ENCODE results near the gene RNF123. TPM values are rescaled to one million over a fixed set of nuclear protein-coding genes. Genes with fewer than 3 reads are reported as not detected.

RNF123 gene
- total RNA-seq, 1 experiment from 2014 or later, result 71.9 TPM

DNA sequence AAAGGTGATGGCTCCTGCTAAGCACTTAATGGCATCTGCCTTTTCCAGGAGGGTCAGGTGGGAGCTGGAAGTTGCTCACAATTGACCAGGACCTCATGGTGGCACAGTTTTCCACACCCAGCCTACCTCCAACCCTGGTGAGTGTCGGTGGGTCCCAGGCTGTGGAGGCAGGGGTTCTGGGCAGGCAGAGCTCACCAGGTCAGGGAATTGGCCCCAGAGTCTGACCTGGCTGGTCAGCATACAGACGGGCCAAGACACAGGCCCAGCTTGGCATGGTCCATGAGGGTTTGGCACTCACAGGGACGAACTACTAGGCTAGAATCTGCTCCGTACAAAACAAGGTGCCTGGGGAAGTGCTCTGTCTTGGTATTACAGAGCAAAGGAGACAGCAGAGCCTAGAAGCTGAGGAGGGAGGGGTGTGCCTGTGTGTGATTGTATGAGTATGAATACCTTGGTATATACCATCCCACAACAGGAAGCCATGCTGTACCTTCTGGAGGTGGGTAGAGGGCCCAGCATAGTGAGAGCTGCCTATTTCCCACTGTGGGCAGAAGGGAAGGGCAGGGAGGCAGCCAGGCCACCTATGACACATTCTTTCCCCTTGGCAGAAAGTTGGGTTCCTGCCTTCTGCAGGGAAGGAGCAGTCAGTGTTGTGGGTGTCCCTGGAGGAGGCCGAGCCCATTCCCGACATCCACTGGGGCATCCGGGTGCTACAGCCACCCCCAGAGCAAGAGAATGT is 8.7 kb upstream of the RNF123 start:
- DNase-seq (ENCODE audit: low read depth, low spot score) (no peak), ATAC-seq (no peak)
- intact Hi-C loops (cut with micrococcal nuclease), result no loop called here
- no peak overlapping the region for H2AFZ ChIP-seq (ENCODE audit: low read depth, low read length, poor library complexity, severe bottlenecking)
- peaks cover 31 to 70% of the 10 kb centered on the region in 2 experiments; a peak in 3 of 4 replicates for H3K36me3 ChIP-seq (ENCODE audit: control insufficient read depth in 1 of 2, insufficient read depth in 2 of 2, low read length in 2 of 2)
- H3K27me3 ChIP-seq (ENCODE audit: insufficient read depth, low read length), result no peaks in the 10 kb centered on the region
- H4K20me1 ChIP-seq (ENCODE audit: insufficient read depth), result no peaks in the 10 kb centered on the region
- H3K9me3 ChIP-seq (ENCODE audit: control insufficient read depth in 1 of 2, insufficient read depth in 1 of 2, low read depth in 1 of 2, low read length in 2 of 2), result no peaks in the 10 kb centered on the region
- peaks cover 0 to under 1% of the 10 kb centered on the region in 2 experiments; a peak in 1 of 4 replicates for H3K4me1 ChIP-seq (ENCODE audit: control insufficient read depth in 1 of 2, insufficient read depth in 2 of 2, low read length in 2 of 2)
- ChIA-PET POLR2A (no interaction called here), CTCF (interaction anchor here (1.4 kb wide), 1 partner anchor 141 kb away, joined by 5 read pairs; no protein-coding TSS in a partner anchor), RAD21 (ENCODE audit: low non-redundant PET in 1 of 2, low total read pairs in 2 of 2, uncharacterized antibody in 2 of 2, unreplicated experiment in 2 of 2) (no interaction called here)
- peaks cover 13% of the 10 kb centered on the region; the same call in 1 of the 2 replicates for H3K79me2 ChIP-seq (ENCODE audit: insufficient read depth, low read length)
- no peak overlapping the region for H3K4me2 ChIP-seq (ENCODE audit: low read length)
- H3K27ac ChIP-seq (ENCODE audit: low read depth, low read length), result no peak overlapping the region
- TF ChIP-seq POLR2A (IDR thresholded peaks at IDR 0.05; ENCODE audit: borderline replicate concordance, extremely low read depth, insufficient read depth, insufficient read length) (no peak), YY1 (IDR thresholded peaks at IDR 0.05; ENCODE audit: extremely low read depth, insufficient replicate concordance, low read depth, low read length) (no peak)
- no peak overlapping the region for H3K9ac ChIP-seq (ENCODE audit: low read length)
- H3K4me3 ChIP-seq (replicated peaks in 1 of 2; ENCODE audit: low read depth in 1 of 2, low read length in 2 of 2), result no peak overlapping the region
- H3K9me2 ChIP-seq (ENCODE audit: insufficient read depth), result no peaks in the 10 kb centered on the region
- no TSS peak for BruUV-seq (replicated peaks)

GRCh38 chr3:49681232-49681522 is 8.2 kb upstream of the RNF123 start:
- H3K79me2 ChIP-seq (ENCODE audit: insufficient read depth, low read length), result peaks cover 8% of the 10 kb centered on the region; the same call in 1 of the 2 replicates
- no peak overlapping the region for H2AFZ ChIP-seq (ENCODE audit: low read depth, low read length, poor library complexity, severe bottlenecking)
- DNase-seq (ENCODE audit: low read depth, low spot score) (no peak), ATAC-seq (no peak)
- no peak overlapping the region for H3K4me2 ChIP-seq (ENCODE audit: low read length)
- peaks cover 30 to 66% of the 10 kb centered on the region in 2 experiments; a peak in 3 of 4 replicates for H3K36me3 ChIP-seq (ENCODE audit: control insufficient read depth in 1 of 2, insufficient read depth in 2 of 2, low read length in 2 of 2)
- H3K9me3 ChIP-seq (ENCODE audit: control insufficient read depth in 1 of 2, insufficient read depth in 1 of 2, low read depth in 1 of 2, low read length in 2 of 2), result no peaks in the 10 kb centered on the region
- no peaks in the 10 kb centered on the region for H3K9me2 ChIP-seq (ENCODE audit: insufficient read depth)
- CTCF ChIA-PET, result no interaction called here
- H3K9ac ChIP-seq (ENCODE audit: low read length), result no peak overlapping the region
- H3K4me3 ChIP-seq (replicated peaks in 1 of 2; ENCODE audit: low read depth in 1 of 2, low read length in 2 of 2), result no peak overlapping the region
- TF ChIP-seq EZH2phosphoT487 (IDR thresholded peaks at IDR 0.05; ENCODE audit: borderline replicate concordance), result no peak
- TF ChIP-seq, protein P1, sequence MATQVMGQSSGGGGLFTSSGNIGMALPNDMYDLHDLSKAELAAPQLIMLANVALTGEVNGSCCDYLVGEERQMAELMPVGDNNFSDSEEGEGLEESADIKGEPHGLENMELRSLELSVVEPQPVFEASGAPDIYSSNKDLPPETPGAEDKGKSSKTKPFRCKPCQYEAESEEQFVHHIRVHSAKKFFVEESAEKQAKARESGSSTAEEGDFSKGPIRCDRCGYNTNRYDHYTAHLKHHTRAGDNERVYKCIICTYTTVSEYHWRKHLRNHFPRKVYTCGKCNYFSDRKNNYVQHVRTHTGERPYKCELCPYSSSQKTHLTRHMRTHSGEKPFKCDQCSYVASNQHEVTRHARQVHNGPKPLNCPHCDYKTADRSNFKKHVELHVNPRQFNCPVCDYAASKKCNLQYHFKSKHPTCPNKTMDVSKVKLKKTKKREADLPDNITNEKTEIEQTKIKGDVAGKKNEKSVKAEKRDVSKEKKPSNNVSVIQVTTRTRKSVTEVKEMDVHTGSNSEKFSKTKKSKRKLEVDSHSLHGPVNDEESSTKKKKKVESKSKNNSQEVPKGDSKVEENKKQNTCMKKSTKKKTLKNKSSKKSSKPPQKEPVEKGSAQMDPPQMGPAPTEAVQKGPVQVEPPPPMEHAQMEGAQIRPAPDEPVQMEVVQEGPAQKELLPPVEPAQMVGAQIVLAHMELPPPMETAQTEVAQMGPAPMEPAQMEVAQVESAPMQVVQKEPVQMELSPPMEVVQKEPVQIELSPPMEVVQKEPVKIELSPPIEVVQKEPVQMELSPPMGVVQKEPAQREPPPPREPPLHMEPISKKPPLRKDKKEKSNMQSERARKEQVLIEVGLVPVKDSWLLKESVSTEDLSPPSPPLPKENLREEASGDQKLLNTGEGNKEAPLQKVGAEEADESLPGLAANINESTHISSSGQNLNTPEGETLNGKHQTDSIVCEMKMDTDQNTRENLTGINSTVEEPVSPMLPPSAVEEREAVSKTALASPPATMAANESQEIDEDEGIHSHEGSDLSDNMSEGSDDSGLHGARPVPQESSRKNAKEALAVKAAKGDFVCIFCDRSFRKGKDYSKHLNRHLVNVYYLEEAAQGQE (IDR thresholded peaks at IDR 0.05; ENCODE audit: low read depth), result no peak
- H4K20me1 ChIP-seq (ENCODE audit: insufficient read depth), result no peaks in the 10 kb centered on the region
- no peaks in the 10 kb centered on the region for H3K27me3 ChIP-seq (ENCODE audit: insufficient read depth, low read length)
- intact Hi-C loops (cut with micrococcal nuclease), result no loop called here
- BruUV-seq (replicated peaks), result no TSS peak
- H3K27ac ChIP-seq (ENCODE audit: low read depth, low read length), result no peak overlapping the region
- H3K4me1 ChIP-seq (ENCODE audit: control insufficient read depth in 1 of 2, insufficient read depth in 2 of 2, low read length in 2 of 2), result no peaks in the 10 kb centered on the region
- POLR2A ChIA-PET, result no interaction called here
- RAD21 ChIA-PET (ENCODE audit: low non-redundant PET in 1 of 2, low total read pairs in 2 of 2, uncharacterized antibody in 2 of 2, unreplicated experiment in 2 of 2), result no interaction called here

All from HCT116 (cell line).